ENCODE data around the gene ACACB. TPM values are rescaled to one million over a fixed set of nuclear protein-coding genes. Genes with fewer than 3 reads are reported as not detected.

Gene ACACB
- total and polyA plus RNA-seq, 2 donors (not counting 3 experiments of a cell fraction or from before 2014, with no cell fraction given): 1.3 to 5.7 TPM

- no peak for FAIRE-seq
- dilution Hi-C loops (cut with MboI; ENCODE audit: extremely low pct_ligation_motif_present, low sequenced_read_pairs): no loop called here
- POLR2A ChIA-PET: no interaction called here
Measured at GRCh38 chr12:109200825-109201495, 84.6 kb downstream of the ACACB start.

More at GRCh38 chr12:109200825-109201495, 84.6 kb downstream of the ACACB start:
- intact Hi-C loops (cut with micrococcal nuclease): no loop called here
- Histone ChIP-seq H3K4me2 (ENCODE audit: insufficient read depth, low read length) (no peak overlapping the region), H3K9me1 (replicated peaks; ENCODE audit: control insufficient read depth, extremely low read depth, insufficient read depth, low read length) (no peaks in the 10 kb centered on the region), H2AFZ (ENCODE audit: low read depth, low read length) (no peak overlapping the region), H3K36me3 (ENCODE audit: control insufficient read depth in 2 of 2, extremely low read depth in 1 of 2, insufficient read depth in 2 of 2, low read length in 2 of 2) (no peaks in the 10 kb centered on the region), H4K20me1 (replicated peaks; ENCODE audit: control insufficient read depth, extremely low read depth, insufficient read depth, low read length) (no peaks in the 10 kb centered on the region), H3K27me3 (ENCODE audit: control insufficient read depth in 2 of 2, insufficient read depth in 2 of 2, low read length in 2 of 2) (no peaks in the 10 kb centered on the region), H3K4me3 (replicated peaks in 1 of 3; ENCODE audit: insufficient read depth in 1 of 3, low read depth in 1 of 3, low read length in 3 of 3) (no peak overlapping the region), H3K27ac (ENCODE audit: insufficient read depth, low read depth, low read length) (no peak overlapping the region), H3K79me2 (ENCODE audit: control insufficient read depth, insufficient read depth, low read length) (no peaks in the 10 kb centered on the region), H3K9ac (replicated peaks; ENCODE audit: extremely low read depth, insufficient read depth, low read length) (no peak overlapping the region), H3K4me1 (ENCODE audit: control insufficient read depth, extremely low read depth, insufficient read depth, low read length) (no peaks in the 10 kb centered on the region), H3K9me3 (replicated peaks; ENCODE audit: control insufficient read depth, insufficient read depth, low read length) (no peaks in the 10 kb centered on the region)
- CTCF ChIA-PET: interaction anchor here (0.7 to 2.1 kb wide), 2 partner anchors 16 to 89 kb away, joined by 3 to 4 read pairs; no protein-coding TSS in a partner anchor
- no TSS peak for BruUV-seq (replicated peaks)
- TF ChIP-seq POLR2A (IDR thresholded peaks at IDR 0.05; ENCODE audit: low read depth, low read length) (no peak), GATA2 (IDR thresholded peaks at IDR 0.05; ENCODE audit: insufficient read depth, insufficient read length, low read depth, low read length) (no peak), CTCF (IDR thresholded peaks at IDR 0.05; ENCODE audit: extremely low read depth in 1 of 2, insufficient read depth in 1 of 2, low read depth in 1 of 2, low read length in 2 of 2) (no peak), FOS (IDR thresholded peaks at IDR 0.05; ENCODE audit: borderline replicate concordance, insufficient read depth, low read length) (no peak), MYC (IDR thresholded peaks at IDR 0.05; ENCODE audit: low read depth, low read length) (no peak), POLR2AphosphoS5 (IDR thresholded peaks at IDR 0.05; ENCODE audit: insufficient read depth, low read depth, low read length) (no peak)
- TF ChIP-seq, protein P1, sequence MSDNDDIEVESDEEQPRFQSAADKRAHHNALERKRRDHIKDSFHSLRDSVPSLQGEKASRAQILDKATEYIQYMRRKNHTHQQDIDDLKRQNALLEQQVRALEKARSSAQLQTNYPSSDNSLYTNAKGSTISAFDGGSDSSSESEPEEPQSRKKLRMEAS (IDR thresholded peaks at IDR 0.05; ENCODE audit: insufficient read depth, insufficient read length): no peak
- DNase-seq (ENCODE audit: low read depth, low spot score): no peak

Measured in endothelial cell of umbilical vein (primary cell).